ENCODE data around the gene PKHD1.

- TF ChIP-seq CTCF (IDR thresholded peaks at IDR 0.05): no peak
- no peak for TF ChIP-seq POLR2A (IDR thresholded peaks at IDR 0.05)
Measured at GRCh38 chr6:51930602-51931001, 156.8 kb downstream of the PKHD1 start.
